ENCODE data around the gene SORCS2. TPM values are rescaled to one million over a fixed set of nuclear protein-coding genes. Genes with fewer than 3 reads are reported as not detected.

Gene SORCS2
- total and polyA plus RNA-seq, 12 donors: 0.67 to 15.5 (median 1.3) TPM

- peaks cover 0 to 16% of the 10 kb centered on the region in 2 donors for H3K4me1 ChIP-seq (replicated peaks in 1 of 2)
- no peaks in the 10 kb centered on the region for H3K9me3 ChIP-seq (replicated peaks in 1 of 3)
- WGBS, 4 donors: 20 to 39% (median 37%) methylated on average over 2 to 32 of the region's 32 CpGs
- intact Hi-C loops (cut with DNase I): no loop called here
- H3K27me3 ChIP-seq: peaks cover 5% of the 10 kb centered on the region
- H3K36me3 ChIP-seq (replicated peaks in 1 of 2): no peaks in the 10 kb centered on the region
- no peak for DNase-seq
- H3K27ac ChIP-seq: peak overlapping the region in 1 of 5 donors; percentile 29
- TF ChIP-seq CTCF (IDR thresholded peaks at IDR 0.05) (no peak), POLR2A (IDR thresholded peaks at IDR 0.05) (no peak)
- H3K4me3 ChIP-seq: no peak overlapping the region
Observed at GRCh38 chr4:7655511-7656243, 463.3 kb downstream of the SORCS2 start.

GRCh38 chr4:7656244-7656800 lies 464.0 kb downstream of the SORCS2 start:
- TF ChIP-seq CTCF (IDR thresholded peaks at IDR 0.05) (no peak), POLR2A (IDR thresholded peaks at IDR 0.05) (no peak)
- Histone ChIP-seq H3K27ac (no peak overlapping the region), H3K4me3 (no peak overlapping the region), H3K36me3 (replicated peaks in 1 of 2) (no peaks in the 10 kb centered on the region), H3K27me3 (peaks cover 5% of the 10 kb centered on the region), H3K9me3 (replicated peaks in 1 of 3) (no peaks in the 10 kb centered on the region), H3K4me1 (replicated peaks in 1 of 2) (peaks cover 0 to 16% of the 10 kb centered on the region in 2 donors)
- intact Hi-C loops (cut with DNase I): no loop called here
- WGBS, 4 donors: 76 to 93% (median 81%) methylated on average over 4 to 17 of the region's 17 CpGs
- no peak for DNase-seq

- WGBS, 4 donors: 90 to 96% (median 95%) methylated on average over 6 of the region's 6 CpGs
- Histone ChIP-seq H3K4me1 (replicated peaks in 1 of 2) (peaks cover 0 to 6% of the 10 kb centered on the region in 2 donors), H3K27me3 (peaks cover 5% of the 10 kb centered on the region), H3K9me3 (replicated peaks in 1 of 3) (no peaks in the 10 kb centered on the region), H3K4me3 (no peak overlapping the region), H3K27ac (no peak overlapping the region), H3K36me3 (replicated peaks in 1 of 2) (no peaks in the 10 kb centered on the region)
- intact Hi-C loops (cut with DNase I): no loop called here
- no peak for DNase-seq
- TF ChIP-seq POLR2A (IDR thresholded peaks at IDR 0.05) (no peak), CTCF (IDR thresholded peaks at IDR 0.05) (no peak)
Observed at GRCh38 chr4:7657545-7658297, 465.4 kb downstream of the SORCS2 start.
